GM13977 (cell line): Measurements from ENCODE around the gene ZEB2.
A peak's percentile ranks its signal among the peaks of the same experiment; 100 is the strongest.

ENCODE experiments used
- DNase-seq: peaks from one replicate; pipeline ENCODE4 v3.0.0; 2012; ENCODE audit warnings: low spot score
- CTCF ChIP-seq: IDR thresholded peaks from 2 replicates; pipeline ENCODE4 v1.5.1; 2012; ENCODE audit warnings: mild to moderate bottlenecking, control low read depth; ENCODE audit not compliant: insufficient read depth; ENCODE audit errors: extremely low read depth, missing control alignments
- in situ Hi-C: fragments of 300-500 bp; cut with MboI; formaldehyde crosslinking; loops from one replicate; pipeline ENCODE4 v1.12.0; 2022; ENCODE audit warnings: low sequenced_read_pairs, low pct_unique_long_range_greater_than_20kb, mixed read lengths, inconsistent platforms; ENCODE audit not compliant: unreplicated experiment

ZEB2 gene

GRCh38 chr2:144376926-144377325 lies 143.0 kb downstream of the ZEB2 start:
- DNase-seq, result no peak
- in situ Hi-C loops, result no loop called here
- TF ChIP-seq CTCF, result no peak

- no peak for TF ChIP-seq CTCF
- DNase-seq, result no peak
- in situ Hi-C loops, result no loop called here
Observed at GRCh38 chr2:144376460-144376859, 143.5 kb downstream of the ZEB2 start.

- in situ Hi-C loops, result no loop called here
- TF ChIP-seq CTCF, result no peak
- peak; percentile 42 for DNase-seq
Observed at GRCh38 chr2:144374163-144374661, 145.7 kb downstream of the ZEB2 start.

GRCh38 chr2:144372410-144373080 lies 147.4 kb downstream of the ZEB2 start:
- no peak for DNase-seq
- in situ Hi-C loops, result no loop called here
- no peak for TF ChIP-seq CTCF

GRCh38 chr2:144370937-144371584 lies 148.9 kb downstream of the ZEB2 start:
- in situ Hi-C loops, result no loop called here
- DNase-seq, result no peak
- no peak for TF ChIP-seq CTCF

GRCh38 chr2:144369416-144369815 lies 150.5 kb downstream of the ZEB2 start:
- in situ Hi-C loops, result no loop called here
- TF ChIP-seq CTCF, result no peak
- DNase-seq, result no peak
